C4-2B (cell line): ENCODE results near the gene TRERF1.

Experiments used
- H3K27ac ChIP-seq: fragments of 450-650 bp; 2 replicates; pipeline ENCODE4 v1.5.1; 2017
- CTCF ChIP-seq: fragments of 450-650 bp; conservative IDR thresholded peaks from 2 replicates; pipeline ENCODE4 v1.5.1; 2017; ENCODE audit warnings: mild to moderate bottlenecking
- ZFX ChIP-seq: fragments of 450-650 bp; IDR thresholded peaks from 2 replicates; pipeline ENCODE4 v1.6.1; 2017

Gene TRERF1

GRCh38 chr6:42177514-42178364 lies 274.0 kb downstream of the TRERF1 start:
- H3K27ac ChIP-seq: no peak overlapping the region
- no peak for TF ChIP-seq ZFX
- no peak for TF ChIP-seq CTCF

- H3K27ac ChIP-seq: no peak overlapping the region
- no peak for TF ChIP-seq CTCF
- TF ChIP-seq ZFX: no peak
Observed at GRCh38 chr6:42176981-42177380, 274.7 kb downstream of the TRERF1 start.

GRCh38 chr6:42175860-42176259 lies 275.9 kb downstream of the TRERF1 start:
- no peak overlapping the region for H3K27ac ChIP-seq
- no peak for TF ChIP-seq ZFX
- TF ChIP-seq CTCF: no peak
